ENCODE results near the gene DLG2. TPM values are rescaled to one million over a fixed set of nuclear protein-coding genes. Genes with fewer than 3 reads are reported as not detected.

The DLG2 gene
- polyA plus RNA-seq, 3 donors: 9.9 to 11.8 (median 10.1) TPM

GRCh38 chr11:84218318-84218717, 1408.8 kb downstream of the DLG2 start:
- DNase-seq (ENCODE audit: extremely low read depth in 1 of 11, low read depth in 9 of 11, low spot score in 4 of 11): no peak

GRCh38 chr11:84215672-84216071, 1411.5 kb downstream of the DLG2 start:
- DNase-seq (ENCODE audit: extremely low read depth in 1 of 11, low read depth in 9 of 11, low spot score in 4 of 11): no peak

- no peak for DNase-seq (ENCODE audit: extremely low read depth in 1 of 11, low read depth in 9 of 11, low spot score in 4 of 11)
Measured at GRCh38 chr11:84214557-84214956, 1412.6 kb downstream of the DLG2 start.

- DNase-seq (ENCODE audit: extremely low read depth in 1 of 11, low read depth in 9 of 11, low spot score in 4 of 11): no peak
Measured at GRCh38 chr11:84212468-84213390, 1414.4 kb downstream of the DLG2 start.

- DNase-seq (ENCODE audit: extremely low read depth in 1 of 11, low read depth in 9 of 11, low spot score in 4 of 11): no peak
Measured at GRCh38 chr11:84211896-84212295, 1415.2 kb downstream of the DLG2 start.

- DNase-seq (ENCODE audit: extremely low read depth in 1 of 11, low read depth in 9 of 11, low spot score in 4 of 11): no peak
Measured at GRCh38 chr11:84194696-84195095, 1432.4 kb downstream of the DLG2 start.

GRCh38 chr11:84193706-84194105, 1433.4 kb downstream of the DLG2 start:
- no peak for DNase-seq (ENCODE audit: extremely low read depth in 1 of 11, low read depth in 9 of 11, low spot score in 4 of 11)

- no peak for DNase-seq (ENCODE audit: extremely low read depth in 1 of 11, low read depth in 9 of 11, low spot score in 4 of 11)
Measured at GRCh38 chr11:84188521-84188920, 1438.6 kb downstream of the DLG2 start.

GRCh38 chr11:84173078-84173477, 1454.1 kb downstream of the DLG2 start:
- no peak for DNase-seq (ENCODE audit: extremely low read depth in 1 of 11, low read depth in 9 of 11, low spot score in 4 of 11)

GRCh38 chr11:84165139-84165538, 1462.0 kb downstream of the DLG2 start:
- no peak for DNase-seq (ENCODE audit: extremely low read depth in 1 of 11, low read depth in 9 of 11, low spot score in 4 of 11)

GRCh38 chr11:84164728-84165127, 1462.4 kb downstream of the DLG2 start:
- no peak for DNase-seq (ENCODE audit: extremely low read depth in 1 of 11, low read depth in 9 of 11, low spot score in 4 of 11)

GRCh38 chr11:84163116-84163515, 1464.0 kb downstream of the DLG2 start:
- no peak for DNase-seq (ENCODE audit: extremely low read depth in 1 of 11, low read depth in 9 of 11, low spot score in 4 of 11)

- DNase-seq (ENCODE audit: extremely low read depth in 1 of 11, low read depth in 9 of 11, low spot score in 4 of 11): no peak
Measured at GRCh38 chr11:84157639-84158038, 1469.5 kb downstream of the DLG2 start.

- DNase-seq (ENCODE audit: extremely low read depth in 1 of 11, low read depth in 9 of 11, low spot score in 4 of 11): no peak
Measured at GRCh38 chr11:84146826-84147225, 1480.3 kb downstream of the DLG2 start.

GRCh38 chr11:84145616-84146185, 1481.4 kb downstream of the DLG2 start:
- no peak for DNase-seq (ENCODE audit: extremely low read depth in 1 of 11, low read depth in 9 of 11, low spot score in 4 of 11)

- DNase-seq (ENCODE audit: extremely low read depth in 1 of 11, low read depth in 9 of 11, low spot score in 4 of 11): no peak
Measured at GRCh38 chr11:84144531-84144930, 1482.6 kb downstream of the DLG2 start.

- no peak for DNase-seq (ENCODE audit: extremely low read depth in 1 of 11, low read depth in 9 of 11, low spot score in 4 of 11)
Measured at GRCh38 chr11:84142411-84142810, 1484.7 kb downstream of the DLG2 start.

- no peak for DNase-seq (ENCODE audit: extremely low read depth in 1 of 11, low read depth in 9 of 11, low spot score in 4 of 11)
Measured at GRCh38 chr11:84140386-84141169, 1486.6 kb downstream of the DLG2 start.

GRCh38 chr11:84137960-84138359, 1489.2 kb downstream of the DLG2 start:
- DNase-seq (ENCODE audit: extremely low read depth in 1 of 11, low read depth in 9 of 11, low spot score in 4 of 11): no peak

- DNase-seq (ENCODE audit: extremely low read depth in 1 of 11, low read depth in 9 of 11, low spot score in 4 of 11): no peak
Measured at GRCh38 chr11:84137505-84137904, 1489.6 kb downstream of the DLG2 start.
